ENCODE data around the gene PRICKLE2.
A peak's percentile ranks its signal among the peaks of the same experiment; 100 is the strongest.

PRICKLE2 gene

GRCh38 chr3:64073158-64073761 is 152.0 kb downstream of the PRICKLE2 start:
- no peak for DNase-seq (ENCODE audit: low spot score)

- no peak for DNase-seq (ENCODE audit: low spot score)
Observed at GRCh38 chr3:64072126-64072525, 153.1 kb downstream of the PRICKLE2 start.

- no peak for DNase-seq (ENCODE audit: low spot score)
Observed at GRCh38 chr3:64070704-64071103, 154.6 kb downstream of the PRICKLE2 start.

GRCh38 chr3:64067506-64068346 is 157.5 kb downstream of the PRICKLE2 start:
- DNase-seq (ENCODE audit: low spot score), result no peak

GRCh38 chr3:64064804-64065203 is 160.5 kb downstream of the PRICKLE2 start:
- no peak for DNase-seq (ENCODE audit: low spot score)

- DNase-seq (ENCODE audit: low spot score), result no peak
Observed at GRCh38 chr3:64063983-64064438, 161.3 kb downstream of the PRICKLE2 start.

- peak; percentile 5 for DNase-seq (ENCODE audit: low spot score)
Observed at GRCh38 chr3:64063207-64063982, 161.9 kb downstream of the PRICKLE2 start.

- DNase-seq (ENCODE audit: low spot score), result no peak
Observed at GRCh38 chr3:64061628-64062027, 163.6 kb downstream of the PRICKLE2 start.

- no peak for DNase-seq (ENCODE audit: low spot score)
Observed at GRCh38 chr3:64059484-64060175, 165.6 kb downstream of the PRICKLE2 start.

- DNase-seq (ENCODE audit: low spot score), result no peak
Observed at GRCh38 chr3:64058566-64058965, 166.7 kb downstream of the PRICKLE2 start.

- no peak for DNase-seq (ENCODE audit: low spot score)
Observed at GRCh38 chr3:64057231-64057630, 168.0 kb downstream of the PRICKLE2 start.

GRCh38 chr3:64056606-64057180 is 168.6 kb downstream of the PRICKLE2 start:
- peak; percentile 4 for DNase-seq (ENCODE audit: low spot score)

- DNase-seq (ENCODE audit: low spot score), result no peak
Observed at GRCh38 chr3:64055076-64055475, 170.2 kb downstream of the PRICKLE2 start.

GRCh38 chr3:64054488-64054887 is 170.8 kb downstream of the PRICKLE2 start:
- DNase-seq (ENCODE audit: low spot score), result no peak

- no peak for DNase-seq (ENCODE audit: low spot score)
Observed at GRCh38 chr3:64053581-64053980, 171.7 kb downstream of the PRICKLE2 start.

GRCh38 chr3:64053117-64053516 is 172.1 kb downstream of the PRICKLE2 start:
- no peak for DNase-seq (ENCODE audit: low spot score)

- no peak for DNase-seq (ENCODE audit: low spot score)
Observed at GRCh38 chr3:64049832-64050231, 175.4 kb downstream of the PRICKLE2 start.

GRCh38 chr3:64049136-64049535 is 176.1 kb downstream of the PRICKLE2 start:
- DNase-seq (ENCODE audit: low spot score), result no peak

- no peak for DNase-seq (ENCODE audit: low spot score)
Observed at GRCh38 chr3:64048631-64049061, 176.6 kb downstream of the PRICKLE2 start.

- no peak for DNase-seq (ENCODE audit: low spot score)
Observed at GRCh38 chr3:64047787-64048186, 177.5 kb downstream of the PRICKLE2 start.

GRCh38 chr3:64046996-64047594 is 178.2 kb downstream of the PRICKLE2 start:
- no peak for DNase-seq (ENCODE audit: low spot score)
